Upper lobe of left lung (tissue), 6 donors: ENCODE results near the gene ZNF407. TPM values are rescaled to one million over a fixed set of nuclear protein-coding genes. Genes with fewer than 3 reads are reported as not detected.

ENCODE experiments used
- ATAC-seq, 2 donors: fragments of 200-7000 bp; cut with Tn5 transposase; one replicate each; pipeline ENCODE4 v1.9.1; 2022; ENCODE audit warnings: mild to moderate bottlenecking in 2 of 2, moderate library complexity in 2 of 2; ENCODE audit not compliant: low FRiP score in 2 of 2
- DNase-seq, 2 donors: peaks; one replicate each; pipeline ENCODE4 v3.0.0-alpha.2; 2019 to 2020
- H3K27ac ChIP-seq, 4 donors: fragments of 200-600 bp; sonication (generic); one replicate each; pipeline ENCODE4 v1.5.1; 2016 to 2019
- H3K27me3 ChIP-seq, 4 donors: fragments of 200-600 bp; sonication (generic); one replicate each; pipeline ENCODE4 v1.5.1; 2017 to 2019
- H3K36me3 ChIP-seq, 4 donors: fragments of 200-600 bp; sonication (generic); one replicate each; pipeline ENCODE4 v1.5.1; 2016 to 2019
- H3K4me1 ChIP-seq, 4 donors: fragments of 200-600 bp; sonication (generic); one replicate each; pipeline ENCODE4 v1.5.1; 2018 to 2019
- H3K4me3 ChIP-seq, 4 donors: fragments of 200-600 bp; sonication (generic); one replicate each; pipeline ENCODE4 v1.5.1; 2017 to 2019; ENCODE audit warnings: mild to moderate bottlenecking in 2 of 4, moderate library complexity in 1 of 4
- H3K9me3 ChIP-seq, 4 donors: fragments of 200-600 bp; sonication (generic); one replicate each; pipeline ENCODE4 v1.5.1; 2018 to 2019
- EP300 ChIP-seq, 4 donors: sonication (generic); formaldehyde crosslinking; IDR thresholded peaks; one replicate each; pipeline ENCODE4 v1.5.1; 2017; ENCODE audit warnings: antibody characterized with exemption in 4 of 4, control low read depth in 2 of 4
- POLR2A ChIP-seq, 4 donors: fragments of 450-650 bp; IDR thresholded peaks; one replicate each; pipeline ENCODE4 v1.5.1; 2016 to 2017; ENCODE audit warnings: antibody characterized with exemption in 4 of 4, mild to moderate bottlenecking in 2 of 4
- POLR2AphosphoS5 ChIP-seq, 2 donors: sonication (generic); formaldehyde crosslinking; IDR thresholded peaks; one replicate each; pipeline ENCODE4 v1.5.1; 2017; ENCODE audit warnings: antibody characterized with exemption in 2 of 2
- WGBS, 2 donors: methylation state at CpG; one replicate each; pipeline ENCODE4 v1.1.5; 2017 to 2018; 5-methylcytosine and 5-hydroxymethylcytosine counted together
- total RNA-seq, 6 donors: library from RNA; depleted of rRNA in 4 of 6; stranded (reverse); fragments of >200 nt in 4 of 6; gene quantifications; one replicate each; pipeline versions ENCODE4 v1.1.0 to v1.2.1, GENCODE V29; 2016 to 2021
- TF ChIP-seq, protein P1 (sequence below), 6 experiments: fragments of 450-650 bp in 4 of 6; fragments of 200-600 bp in 2 of 6; sonication (generic) in 2 of 6; IDR thresholded peaks; one replicate each; pipeline ENCODE4 v1.5.1; 2016 to 2019; ENCODE audit warnings: antibody characterized with exemption in 6 of 6
- donor health status: DM: no; HTN: no; CAD: no; lungs with moderate emphysema.
- donor health status: DM: no; HTN: yes; CAD: no; lungs with severe emphysema.

The ZNF407 gene
- total RNA-seq, 6 donors from 2014 or later = 12.2 to 77.5 (median 17.1) TPM

DNA sequence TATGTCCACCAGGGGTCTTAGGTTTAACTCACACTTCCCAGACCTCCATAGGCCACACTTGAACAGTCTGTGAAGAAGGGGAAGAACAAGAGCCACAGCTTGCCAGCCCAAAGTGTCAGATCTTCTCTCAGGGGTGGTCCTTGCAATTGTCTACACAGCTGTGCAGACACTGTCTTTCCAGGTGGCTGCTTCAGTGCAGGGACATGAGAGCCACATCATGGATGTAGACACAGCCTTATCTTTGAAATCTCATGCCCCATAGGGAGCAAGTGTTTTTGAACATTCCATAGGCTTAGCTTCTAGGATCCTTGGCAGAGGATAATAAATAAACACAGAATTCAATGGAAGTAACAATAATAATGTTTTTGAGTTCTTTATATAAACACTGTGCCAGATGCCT is 6.7 kb downstream of the ZNF407 start:
- H3K4me1 ChIP-seq = peaks cover 0 to 4% (median 2%) of the 10 kb centered on the region in 4 donors
- H3K27me3 ChIP-seq = no peaks in the 10 kb centered on the region
- DNase-seq = no peak
- H3K27ac ChIP-seq = no peak overlapping the region
- no peak for TF ChIP-seq POLR2A (IDR thresholded peaks at IDR 0.05)
- TF ChIP-seq, protein P1, sequence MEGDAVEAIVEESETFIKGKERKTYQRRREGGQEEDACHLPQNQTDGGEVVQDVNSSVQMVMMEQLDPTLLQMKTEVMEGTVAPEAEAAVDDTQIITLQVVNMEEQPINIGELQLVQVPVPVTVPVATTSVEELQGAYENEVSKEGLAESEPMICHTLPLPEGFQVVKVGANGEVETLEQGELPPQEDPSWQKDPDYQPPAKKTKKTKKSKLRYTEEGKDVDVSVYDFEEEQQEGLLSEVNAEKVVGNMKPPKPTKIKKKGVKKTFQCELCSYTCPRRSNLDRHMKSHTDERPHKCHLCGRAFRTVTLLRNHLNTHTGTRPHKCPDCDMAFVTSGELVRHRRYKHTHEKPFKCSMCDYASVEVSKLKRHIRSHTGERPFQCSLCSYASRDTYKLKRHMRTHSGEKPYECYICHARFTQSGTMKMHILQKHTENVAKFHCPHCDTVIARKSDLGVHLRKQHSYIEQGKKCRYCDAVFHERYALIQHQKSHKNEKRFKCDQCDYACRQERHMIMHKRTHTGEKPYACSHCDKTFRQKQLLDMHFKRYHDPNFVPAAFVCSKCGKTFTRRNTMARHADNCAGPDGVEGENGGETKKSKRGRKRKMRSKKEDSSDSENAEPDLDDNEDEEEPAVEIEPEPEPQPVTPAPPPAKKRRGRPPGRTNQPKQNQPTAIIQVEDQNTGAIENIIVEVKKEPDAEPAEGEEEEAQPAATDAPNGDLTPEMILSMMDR (IDR thresholded peaks at IDR 0.05) = no peak
- no peak for TF ChIP-seq EP300 (IDR thresholded peaks at IDR 0.05)
- no peak for TF ChIP-seq POLR2AphosphoS5 (IDR thresholded peaks at IDR 0.05)
- no peaks in the 10 kb centered on the region for H3K9me3 ChIP-seq
- no peak for ATAC-seq
- no peaks in the 10 kb centered on the region for H3K36me3 ChIP-seq
- H3K4me3 ChIP-seq = no peak overlapping the region

DNA sequence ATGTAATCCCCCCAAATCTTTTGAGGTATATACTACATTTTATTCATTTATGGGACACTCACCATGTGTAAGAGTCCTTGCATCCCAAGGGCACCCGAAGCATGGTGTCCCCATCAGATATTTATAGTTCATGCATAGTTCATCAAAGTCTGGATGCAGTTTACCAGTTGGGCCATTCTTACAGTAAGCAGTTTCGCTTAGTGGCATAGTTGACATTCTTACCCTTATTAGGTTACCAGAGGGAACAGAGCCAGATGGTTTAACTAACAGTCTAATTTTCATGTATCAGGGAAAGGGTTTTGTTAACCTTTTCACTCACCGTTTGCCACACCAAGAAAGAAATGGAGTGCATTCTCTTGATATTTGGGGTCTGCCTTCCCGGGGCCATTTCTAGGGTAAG is 7.1 kb downstream of the ZNF407 start:
- no peaks in the 10 kb centered on the region for H3K4me1 ChIP-seq
- H3K36me3 ChIP-seq = no peaks in the 10 kb centered on the region
- 61 to 65% methylated on average over 4 of the region's 4 CpGs for WGBS, 2 donors
- TF ChIP-seq EP300 (IDR thresholded peaks at IDR 0.05) (no peak), POLR2AphosphoS5 (IDR thresholded peaks at IDR 0.05) (no peak), POLR2A (IDR thresholded peaks at IDR 0.05) (no peak)
- TF ChIP-seq, protein P1 (IDR thresholded peaks at IDR 0.05) = no peak
- H3K27me3 ChIP-seq = no peaks in the 10 kb centered on the region
- no peak overlapping the region for H3K27ac ChIP-seq
- no peaks in the 10 kb centered on the region for H3K9me3 ChIP-seq
- no peak for DNase-seq
- no peak overlapping the region for H3K4me3 ChIP-seq
- no peak for ATAC-seq

- TF ChIP-seq POLR2AphosphoS5 (IDR thresholded peaks at IDR 0.05) (no peak), EP300 (IDR thresholded peaks at IDR 0.05) (no peak), POLR2A (IDR thresholded peaks at IDR 0.05) (no peak)
- TF ChIP-seq, protein P1 (IDR thresholded peaks at IDR 0.05) = no peak
- ATAC-seq = no peak
- Histone ChIP-seq H3K9me3 (no peaks in the 10 kb centered on the region), H3K27ac (no peak overlapping the region), H3K4me1 (peaks cover 0 to 7% (median 0%) of the 10 kb centered on the region in 4 donors), H3K27me3 (no peaks in the 10 kb centered on the region), H3K36me3 (no peaks in the 10 kb centered on the region), H3K4me3 (no peak overlapping the region)
- no peak for DNase-seq
- WGBS, 2 donors = 86 to 92% methylated on average over 2 of the region's 2 CpGs
Measured at GRCh38 chr18:74608681-74609080, 11.0 kb downstream of the ZNF407 start.

- 81 to 83% methylated on average over 3 of the region's 3 CpGs for WGBS, 2 donors
- no peaks in the 10 kb centered on the region for H3K9me3 ChIP-seq
- no peaks in the 10 kb centered on the region for H3K36me3 ChIP-seq
- no peak for ATAC-seq
- no peak overlapping the region for H3K4me3 ChIP-seq
- no peaks in the 10 kb centered on the region for H3K27me3 ChIP-seq
- peaks cover 0 to 7% (median 0%) of the 10 kb centered on the region in 4 donors for H3K4me1 ChIP-seq
- H3K27ac ChIP-seq = no peak overlapping the region
- no peak for DNase-seq
- TF ChIP-seq, protein P1 (IDR thresholded peaks at IDR 0.05) = no peak
- TF ChIP-seq POLR2A (IDR thresholded peaks at IDR 0.05) (no peak), POLR2AphosphoS5 (IDR thresholded peaks at IDR 0.05) (no peak), EP300 (IDR thresholded peaks at IDR 0.05) (no peak)
Measured at GRCh38 chr18:74609535-74609934, 11.9 kb downstream of the ZNF407 start.

- no peaks in the 10 kb centered on the region for H3K27me3 ChIP-seq
- 73 to 80% methylated on average over 7 of the region's 7 CpGs for WGBS, 2 donors
- DNase-seq = no peak
- no peaks in the 10 kb centered on the region for H3K36me3 ChIP-seq
- no peaks in the 10 kb centered on the region for H3K9me3 ChIP-seq
- no peak overlapping the region for H3K27ac ChIP-seq
- H3K4me3 ChIP-seq = no peak overlapping the region
- H3K4me1 ChIP-seq = peaks cover 0 to 7% (median 0%) of the 10 kb centered on the region in 4 donors
- no peak for TF ChIP-seq EP300 (IDR thresholded peaks at IDR 0.05)
- no peak for TF ChIP-seq POLR2A (IDR thresholded peaks at IDR 0.05)
- no peak for TF ChIP-seq POLR2AphosphoS5 (IDR thresholded peaks at IDR 0.05)
- TF ChIP-seq, protein P1 (IDR thresholded peaks at IDR 0.05) = no peak
- ATAC-seq = no peak
Measured at GRCh38 chr18:74610051-74610615, 12.5 kb downstream of the ZNF407 start.
